Osteoblast (primary cell): Measurements from ENCODE around the gene PTH2. TPM values are rescaled to one million over a fixed set of nuclear protein-coding genes. Genes with fewer than 3 reads are reported as not detected.

Experiments used
- DNase-seq: peaks from one replicate; pipeline ENCODE4 v3.0.0; 2011; ENCODE audit warnings: low spot score, mixed read lengths; ENCODE audit not compliant: insufficient read length; ENCODE audit errors: missing footprints
- H2AFZ ChIP-seq: 2 replicates; pipeline ENCODE4 v1.6.0; 2011; ENCODE audit warnings: mild to moderate bottlenecking, low read length
- H3K27ac ChIP-seq: 2 replicates; pipeline ENCODE4 v1.5.1; 2011; ENCODE audit warnings: mild to moderate bottlenecking, low read depth, low read length, moderate library complexity
- H3K27me3 ChIP-seq: 2 replicates; pipeline ENCODE4 v1.6.0; 2012; ENCODE audit warnings: mild to moderate bottlenecking, control low read depth, inconsistent platforms, low read length, moderate library complexity; ENCODE audit not compliant: insufficient read depth
- H3K36me3 ChIP-seq: 2 replicates; pipeline ENCODE4 v1.5.1; 2011; ENCODE audit warnings: mild to moderate bottlenecking, low read length, control low read depth, moderate library complexity; ENCODE audit not compliant: insufficient read depth
- H3K4me1 ChIP-seq: 2 replicates; pipeline ENCODE4 v1.5.1; 2011; ENCODE audit warnings: mild to moderate bottlenecking, low read length, control low read depth, moderate library complexity; ENCODE audit not compliant: insufficient read depth
- H3K4me2 ChIP-seq: 2 replicates; pipeline ENCODE4 v1.6.0; 2011; ENCODE audit warnings: mild to moderate bottlenecking, low read length; ENCODE audit not compliant: insufficient read depth
- H3K4me3 ChIP-seq: fragments of 200-600 bp; sonication (generic); 3 replicates; pipeline ENCODE4 v1.5.1; 2012; ENCODE audit warnings: mild to moderate bottlenecking, low read length, inconsistent platforms; ENCODE audit not compliant: insufficient read depth
- H3K79me2 ChIP-seq: 2 replicates; pipeline ENCODE4 v1.6.0; 2012; ENCODE audit warnings: mild to moderate bottlenecking, low read length, control low read depth, inconsistent platforms; ENCODE audit not compliant: insufficient read depth
- H3K9me3 ChIP-seq: 2 replicates; pipeline ENCODE4 v1.5.1; 2011; ENCODE audit warnings: low read depth, low read length, control low read depth
- H4K20me1 ChIP-seq: 2 replicates; pipeline ENCODE4 v1.6.0; 2012; ENCODE audit warnings: mild to moderate bottlenecking, low read length, control low read depth; ENCODE audit not compliant: insufficient read depth
- CTCF ChIP-seq: IDR thresholded peaks from 2 replicates; pipeline ENCODE4 v1.5.1; 2011; ENCODE audit warnings: mild to moderate bottlenecking, low read depth, low read length, moderate library complexity; ENCODE audit errors: extremely low read depth
- total RNA-seq: library from RNA; depleted of rRNA; stranded (reverse); fragments of >200 nt; gene quantifications from 2 replicates; pipeline ENCODE4 v1.2.3, GENCODE V29; 2012

PTH2 gene
- total RNA-seq, 1 donor, result not detected

DNA sequence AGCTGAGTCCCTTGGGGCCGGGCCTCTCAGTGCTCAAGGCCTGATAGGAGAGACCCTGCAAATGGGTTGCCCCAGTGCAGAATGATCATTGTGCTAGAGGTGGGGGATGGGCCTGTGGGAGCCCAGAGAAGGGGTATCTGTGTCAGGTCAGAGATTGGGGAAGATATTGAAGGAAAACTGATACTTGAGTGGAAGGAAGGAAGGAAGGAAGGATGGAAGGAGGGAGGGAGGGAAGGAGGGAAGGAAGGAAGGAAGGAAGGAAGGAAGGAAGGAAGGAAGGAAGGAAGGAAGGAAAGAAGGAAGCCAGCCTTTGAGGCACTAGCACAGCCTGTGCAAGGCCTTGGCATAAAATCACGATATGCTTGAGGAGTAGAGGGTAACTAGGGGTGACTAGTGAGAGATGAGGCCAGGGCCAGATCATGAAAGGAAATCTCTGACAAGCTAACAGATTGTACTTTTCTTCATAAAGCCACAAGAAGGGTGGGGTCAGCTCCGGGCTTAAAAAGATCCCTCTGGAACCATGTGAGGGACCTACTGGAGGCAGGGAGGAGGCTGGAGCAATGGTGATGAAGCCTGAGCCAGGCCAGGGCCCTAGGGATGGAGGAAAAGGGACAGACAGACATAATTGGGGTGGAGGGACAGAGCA, 11.4 kb downstream of the PTH2 start:
- no peak overlapping the region for H3K4me2 ChIP-seq
- no peak overlapping the region for H3K27ac ChIP-seq
- peak; percentile 82 for DNase-seq
- no peak overlapping the region for H2AFZ ChIP-seq
- no peaks in the 10 kb centered on the region for H3K79me2 ChIP-seq
- no peaks in the 10 kb centered on the region for H4K20me1 ChIP-seq
- H3K4me3 ChIP-seq, result no peak overlapping the region
- no peaks in the 10 kb centered on the region for H3K9me3 ChIP-seq
- TF ChIP-seq CTCF, result no peak
- H3K27me3 ChIP-seq, result no peaks in the 10 kb centered on the region
- peaks cover 12% of the 10 kb centered on the region for H3K4me1 ChIP-seq
- no peaks in the 10 kb centered on the region for H3K36me3 ChIP-seq

DNA sequence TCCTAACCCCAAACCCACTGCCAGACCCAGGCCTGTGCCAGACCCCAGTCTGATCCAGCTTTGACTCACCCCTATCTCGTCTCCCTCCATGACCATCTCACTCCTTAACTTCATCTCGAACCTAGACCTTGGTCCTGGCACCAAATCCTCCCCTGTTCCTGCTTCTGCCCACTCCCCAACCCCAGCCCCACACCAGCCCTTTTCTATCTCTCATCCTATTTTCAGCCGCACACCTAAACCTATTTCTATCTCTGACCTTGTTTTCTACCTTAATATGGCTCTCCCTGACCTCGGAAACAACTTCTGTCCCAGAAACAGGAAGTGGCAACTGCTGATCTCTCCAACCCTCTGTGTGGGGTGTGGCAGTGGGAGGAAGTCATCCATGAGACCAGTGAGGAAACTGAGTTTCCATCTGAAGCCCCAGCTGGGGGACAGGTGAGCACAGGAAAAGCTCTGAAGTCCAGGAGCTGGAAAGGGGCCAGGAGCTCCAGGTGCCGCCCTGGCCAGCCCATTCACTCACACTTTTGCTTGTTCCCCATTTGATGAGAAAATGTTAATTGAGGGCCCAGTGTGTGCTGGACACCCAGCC, 13.7 kb downstream of the PTH2 start:
- Histone ChIP-seq H3K4me2 (no peak overlapping the region), H3K4me1 (peaks cover under 1% of the 10 kb centered on the region), H3K9me3 (no peaks in the 10 kb centered on the region), H3K79me2 (no peaks in the 10 kb centered on the region), H4K20me1 (no peaks in the 10 kb centered on the region), H2AFZ (no peak overlapping the region), H3K4me3 (no peak overlapping the region), H3K27me3 (no peaks in the 10 kb centered on the region), H3K36me3 (no peaks in the 10 kb centered on the region), H3K27ac (no peak overlapping the region)
- no peak for TF ChIP-seq CTCF
- DNase-seq, result peak; percentile 46

- H3K36me3 ChIP-seq, result no peaks in the 10 kb centered on the region
- H3K9me3 ChIP-seq, result no peaks in the 10 kb centered on the region
Observed at GRCh38 chr19:49408816-49409440, 14.3 kb downstream of the PTH2 start.

More at GRCh38 chr19:49408816-49409440, 14.3 kb downstream of the PTH2 start:
- peak; percentile 63 for DNase-seq
- Histone ChIP-seq H3K27ac (no peak overlapping the region), H3K4me2 (no peak overlapping the region), H3K27me3 (no peaks in the 10 kb centered on the region), H3K4me3 (no peak overlapping the region), H2AFZ (no peak overlapping the region), H4K20me1 (no peaks in the 10 kb centered on the region), H3K4me1 (no peaks in the 10 kb centered on the region), H3K79me2 (no peaks in the 10 kb centered on the region)
- no peak for TF ChIP-seq CTCF
